Left lung (tissue), 10 donors: ENCODE results near the gene TTLL1. TPM values are rescaled to one million over a fixed set of nuclear protein-coding genes. Genes with fewer than 3 reads are reported as not detected.

Source experiments
- ATAC-seq: fragments of 200-7000 bp; cut with Tn5 transposase; one replicate; pipeline ENCODE4 v1.9.1; 2020; ENCODE audit warnings: moderate library complexity
- DNase-seq, 4 donors: peaks; one replicate each; pipeline ENCODE4 v3.0.0-alpha.2; 2013 to 2020
- H3K27ac ChIP-seq, 2 donors: fragments of 200-600 bp; sonication (generic) in 1 of 2; one replicate each; pipeline versions ENCODE4 v1.5.0 to v1.8.0; 2020 to 2021
- H3K27me3 ChIP-seq, 2 donors: fragments of 200-600 bp; sonication (generic) in 1 of 2; one replicate each; pipeline versions ENCODE4 v1.5.0 to v1.8.0; 2020 to 2021
- H3K36me3 ChIP-seq, 2 donors: fragments of 200-600 bp; sonication (generic) in 1 of 2; one replicate each; pipeline versions ENCODE4 v1.5.0 to v1.8.0; 2020 to 2021
- H3K4me1 ChIP-seq, 2 donors: fragments of 200-600 bp; one replicate each; pipeline ENCODE4 v1.8.0; 2021
- H3K4me3 ChIP-seq, 2 donors: fragments of 200-600 bp; sonication (generic) in 1 of 2; one replicate each; pipeline versions ENCODE4 v1.5.0 to v1.8.0; 2020 to 2021; ENCODE audit warnings: mild to moderate bottlenecking in 1 of 2
- H3K9me3 ChIP-seq, 2 donors: fragments of 200-600 bp; sonication (generic) in 1 of 2; one replicate each; pipeline versions ENCODE4 v1.5.0 to v1.8.0; 2020 to 2021
- intact Hi-C, 2 donors: fragments of 100-400 bp; cut with DNase I; formaldehyde crosslinking; loops; one replicate each; pipeline versions ENCODE4 v1.11.2 to v1.14.2; 2022
- polyA plus RNA-seq, 6 donors: library from polyadenylated mRNA; unstranded; fragments of 120-200 nt; gene quantifications; one replicate each; pipeline ENCODE4 v1.2.1, GENCODE V29; 2013; ENCODE audit not compliant: insufficient read length in 6 of 6
- total RNA-seq, 2 donors: library from RNA; stranded (reverse); fragmentation: NEBNext Ultra II Directional; extraction: Animal tissue kit (Norgen Biotek cat#: 25700); gene quantifications; one replicate each; pipeline ENCODE4 v1.2.1, GENCODE V29; 2021
- TF ChIP-seq, protein P1 (sequence below), 2 donors: fragments of 200-600 bp; sonication (generic) in 1 of 2; IDR thresholded peaks; one replicate each; pipeline versions ENCODE4 v1.5.0 to v1.8.0; 2021; ENCODE audit warnings: antibody characterized with exemption in 2 of 2
- donor health status: DM: no; HTN: yes; CAD: no.
- donor health status: DM: no; HTN: no; CAD: no.

The TTLL1 gene
- total and polyA plus RNA-seq, 8 donors: 5.3 to 19.1 (median 16.2) TPM

- intact Hi-C loops: no loop called here
- TF ChIP-seq, protein P1, sequence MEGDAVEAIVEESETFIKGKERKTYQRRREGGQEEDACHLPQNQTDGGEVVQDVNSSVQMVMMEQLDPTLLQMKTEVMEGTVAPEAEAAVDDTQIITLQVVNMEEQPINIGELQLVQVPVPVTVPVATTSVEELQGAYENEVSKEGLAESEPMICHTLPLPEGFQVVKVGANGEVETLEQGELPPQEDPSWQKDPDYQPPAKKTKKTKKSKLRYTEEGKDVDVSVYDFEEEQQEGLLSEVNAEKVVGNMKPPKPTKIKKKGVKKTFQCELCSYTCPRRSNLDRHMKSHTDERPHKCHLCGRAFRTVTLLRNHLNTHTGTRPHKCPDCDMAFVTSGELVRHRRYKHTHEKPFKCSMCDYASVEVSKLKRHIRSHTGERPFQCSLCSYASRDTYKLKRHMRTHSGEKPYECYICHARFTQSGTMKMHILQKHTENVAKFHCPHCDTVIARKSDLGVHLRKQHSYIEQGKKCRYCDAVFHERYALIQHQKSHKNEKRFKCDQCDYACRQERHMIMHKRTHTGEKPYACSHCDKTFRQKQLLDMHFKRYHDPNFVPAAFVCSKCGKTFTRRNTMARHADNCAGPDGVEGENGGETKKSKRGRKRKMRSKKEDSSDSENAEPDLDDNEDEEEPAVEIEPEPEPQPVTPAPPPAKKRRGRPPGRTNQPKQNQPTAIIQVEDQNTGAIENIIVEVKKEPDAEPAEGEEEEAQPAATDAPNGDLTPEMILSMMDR (IDR thresholded peaks at IDR 0.05): no peak
- Histone ChIP-seq H3K36me3 (no peaks in the 10 kb centered on the region), H3K4me1 (no peaks in the 10 kb centered on the region), H3K9me3 (no peaks in the 10 kb centered on the region), H3K27ac (no peak overlapping the region), H3K4me3 (no peak overlapping the region), H3K27me3 (no peaks in the 10 kb centered on the region)
- DNase-seq (no peak), ATAC-seq (no peak)
Measured at GRCh38 chr22:43044290-43044712, 44.9 kb downstream of the TTLL1 start.

DNA sequence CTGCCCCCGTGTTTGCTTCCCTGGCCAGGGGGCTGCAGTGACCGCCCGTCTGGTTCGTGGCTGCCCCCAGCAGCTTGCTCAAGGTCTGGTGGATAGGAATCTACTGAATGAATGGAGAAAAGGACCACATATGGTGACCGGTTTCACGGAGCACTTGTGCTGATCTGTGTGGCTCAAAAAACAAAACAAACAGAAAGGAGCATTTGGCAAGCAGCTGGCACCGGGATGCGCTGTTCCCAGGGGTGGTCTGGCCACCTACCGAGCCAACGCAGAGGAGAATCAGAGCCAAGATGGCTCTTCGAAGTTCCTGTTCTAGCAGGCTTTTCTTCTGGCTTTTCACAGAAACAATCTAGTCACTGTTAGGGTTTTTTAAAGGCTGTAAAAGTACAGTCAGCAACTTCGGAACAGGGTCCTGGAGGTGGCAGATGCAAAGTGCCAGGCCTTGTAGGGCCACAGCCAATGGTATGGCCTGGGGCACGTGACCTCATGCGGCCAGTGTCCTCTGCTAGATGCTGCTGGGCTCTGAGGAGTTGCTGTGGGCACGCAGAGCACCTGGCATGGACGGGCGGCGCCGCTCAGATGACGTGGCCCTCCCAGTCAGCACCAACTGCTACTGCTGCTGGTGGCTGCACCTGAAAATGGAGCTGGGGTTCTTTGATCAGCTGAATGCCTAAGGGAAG lies 47.0 kb downstream of the TTLL1 start:
- no peak overlapping the region for H3K27ac ChIP-seq
- intact Hi-C loops: no loop called here
- ATAC-seq (no peak), DNase-seq (no peak)
- TF ChIP-seq, protein P1 (IDR thresholded peaks at IDR 0.05): no peak
- H3K9me3 ChIP-seq: no peaks in the 10 kb centered on the region
- no peaks in the 10 kb centered on the region for H3K36me3 ChIP-seq
- H3K4me3 ChIP-seq: no peak overlapping the region
- no peaks in the 10 kb centered on the region for H3K4me1 ChIP-seq
- H3K27me3 ChIP-seq: no peaks in the 10 kb centered on the region

GRCh38 chr22:43039800-43040199 lies 49.4 kb downstream of the TTLL1 start:
- intact Hi-C loops: loop anchor here in 1 of 2 donors (10.0 kb wide), 1 partner anchor 175 kb away; no protein-coding TSS in a partner anchor
- no peak overlapping the region for H3K27ac ChIP-seq
- peak in 1 of 4 donors; percentile 29 for DNase-seq
- no peaks in the 10 kb centered on the region for H3K27me3 ChIP-seq
- TF ChIP-seq, protein P1 (IDR thresholded peaks at IDR 0.05): no peak
- no peak for ATAC-seq
- H3K4me3 ChIP-seq: no peak overlapping the region
- no peaks in the 10 kb centered on the region for H3K36me3 ChIP-seq
- no peaks in the 10 kb centered on the region for H3K9me3 ChIP-seq
- H3K4me1 ChIP-seq: no peaks in the 10 kb centered on the region

GRCh38 chr22:43038325-43038724 lies 50.9 kb downstream of the TTLL1 start:
- H3K36me3 ChIP-seq: no peaks in the 10 kb centered on the region
- ATAC-seq (no peak), DNase-seq (no peak)
- H3K27me3 ChIP-seq: no peaks in the 10 kb centered on the region
- no peak overlapping the region for H3K27ac ChIP-seq
- H3K4me3 ChIP-seq: no peak overlapping the region
- intact Hi-C loops: loop anchor here in 1 of 2 donors (10.0 kb wide), 1 partner anchor 174 kb away; no protein-coding TSS in a partner anchor
- H3K9me3 ChIP-seq: no peaks in the 10 kb centered on the region
- H3K4me1 ChIP-seq: peaks cover 0 to 9% of the 10 kb centered on the region in 2 donors
- TF ChIP-seq, protein P1 (IDR thresholded peaks at IDR 0.05): no peak

- peak in 1 of 4 donors; percentile 49 for DNase-seq
- TF ChIP-seq, protein P1 (IDR thresholded peaks at IDR 0.05): no peak
- intact Hi-C loops: loop anchor here in 1 of 2 donors (10.0 kb wide), 1 partner anchor 172 kb away; no protein-coding TSS in a partner anchor
- peak; percentile 52 for ATAC-seq
- no peak overlapping the region for H3K4me3 ChIP-seq
- no peak overlapping the region for H3K27ac ChIP-seq
- no peaks in the 10 kb centered on the region for H3K9me3 ChIP-seq
- no peaks in the 10 kb centered on the region for H3K27me3 ChIP-seq
- H3K36me3 ChIP-seq: no peaks in the 10 kb centered on the region
- peaks cover 0 to 9% of the 10 kb centered on the region in 2 donors for H3K4me1 ChIP-seq
Measured at GRCh38 chr22:43036282-43036829, 52.8 kb downstream of the TTLL1 start.
